Stimulated activated CD4-positive, alpha-beta T cell treated with anti-CD3 and anti-CD28 coated beads, Interleukin-12 subunit alpha, Interleukin-12 subunit beta, amount 100 ng/mL, for 48 hours (primary cell): ENCODE results near the gene PTRH1.

Source experiments
- DNase-seq, 3 donors: peaks; one replicate each; pipeline ENCODE4 v3.0.0-alpha.2; 2020; ENCODE audit warnings: low read depth in 2 of 3, low spot score in 1 of 3

PTRH1 gene

DNA sequence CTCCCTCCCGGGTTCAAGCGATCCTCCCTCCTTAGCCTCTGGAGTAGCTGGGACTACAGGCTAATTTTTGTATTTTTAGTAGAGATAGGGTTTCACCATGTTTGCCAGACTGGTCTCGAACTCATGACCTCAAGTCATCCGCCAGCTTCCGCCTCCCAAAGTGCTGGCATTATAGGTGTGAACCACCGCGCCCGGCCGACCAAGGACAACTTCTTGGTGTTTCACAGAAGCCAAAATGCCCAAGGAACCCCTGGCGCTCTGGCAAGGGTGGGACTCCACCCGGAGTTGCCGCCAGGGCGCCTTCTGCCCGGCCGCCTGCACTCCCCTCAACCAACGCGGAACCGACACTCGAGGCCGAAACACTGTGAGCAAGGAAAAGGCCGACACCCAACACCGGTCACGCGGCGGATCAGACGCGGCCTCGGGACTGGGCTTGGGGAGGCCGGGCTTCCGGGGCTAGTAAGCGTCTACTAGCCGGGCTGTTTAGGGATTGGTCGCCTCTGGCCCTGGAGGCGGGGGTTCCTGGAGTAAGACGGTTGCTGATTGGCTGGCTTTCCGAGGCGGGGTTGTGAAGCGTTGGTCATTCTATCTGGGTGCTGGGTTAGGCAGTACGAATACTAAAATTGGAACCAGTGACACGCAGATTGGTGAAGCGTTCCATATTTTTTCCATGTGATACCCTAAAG lies 16.3 kb downstream of the PTRH1 start:
- DNase-seq: peak; percentile 82 to 87 (median 84)

DNA sequence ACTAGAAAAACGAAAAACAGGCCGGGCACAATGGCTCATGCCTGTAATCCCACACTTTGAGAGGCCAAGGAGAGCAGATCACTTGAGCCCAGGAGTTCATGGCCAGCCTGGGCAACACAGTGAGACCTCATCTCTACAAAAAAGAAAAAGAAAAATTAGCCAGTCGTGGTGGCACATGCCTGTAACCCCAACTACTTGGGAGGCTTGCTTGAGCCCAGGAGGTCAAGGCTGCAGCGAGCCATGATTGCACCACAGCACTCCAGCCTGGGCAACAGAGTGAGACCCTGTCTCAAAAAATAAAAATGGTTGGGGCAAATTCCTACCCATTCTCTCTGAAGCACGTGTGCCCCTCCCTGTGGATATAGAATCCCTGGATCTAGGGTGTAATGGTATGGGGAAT lies 17.1 kb downstream of the PTRH1 start:
- no peak for DNase-seq

DNA sequence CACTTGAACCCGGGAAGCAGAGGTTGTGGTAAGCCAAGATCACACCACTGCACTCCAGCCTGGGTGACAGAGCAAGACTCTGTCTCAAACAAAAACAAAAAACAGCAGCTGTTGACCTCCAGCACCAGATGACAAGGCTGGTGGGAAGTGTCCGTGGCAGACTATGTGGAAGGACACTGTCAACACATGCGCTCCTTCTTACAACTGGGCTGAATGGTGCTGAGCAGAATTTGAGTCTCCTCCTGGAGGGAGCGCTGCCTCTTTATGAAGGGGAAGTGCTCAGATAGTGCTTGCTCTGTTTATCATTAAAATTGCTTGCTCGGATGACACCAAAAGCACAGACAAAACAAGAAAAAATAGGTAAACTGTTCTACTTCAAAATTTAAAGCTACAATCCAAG lies 17.9 kb downstream of the PTRH1 start:
- DNase-seq: no peak

DNA sequence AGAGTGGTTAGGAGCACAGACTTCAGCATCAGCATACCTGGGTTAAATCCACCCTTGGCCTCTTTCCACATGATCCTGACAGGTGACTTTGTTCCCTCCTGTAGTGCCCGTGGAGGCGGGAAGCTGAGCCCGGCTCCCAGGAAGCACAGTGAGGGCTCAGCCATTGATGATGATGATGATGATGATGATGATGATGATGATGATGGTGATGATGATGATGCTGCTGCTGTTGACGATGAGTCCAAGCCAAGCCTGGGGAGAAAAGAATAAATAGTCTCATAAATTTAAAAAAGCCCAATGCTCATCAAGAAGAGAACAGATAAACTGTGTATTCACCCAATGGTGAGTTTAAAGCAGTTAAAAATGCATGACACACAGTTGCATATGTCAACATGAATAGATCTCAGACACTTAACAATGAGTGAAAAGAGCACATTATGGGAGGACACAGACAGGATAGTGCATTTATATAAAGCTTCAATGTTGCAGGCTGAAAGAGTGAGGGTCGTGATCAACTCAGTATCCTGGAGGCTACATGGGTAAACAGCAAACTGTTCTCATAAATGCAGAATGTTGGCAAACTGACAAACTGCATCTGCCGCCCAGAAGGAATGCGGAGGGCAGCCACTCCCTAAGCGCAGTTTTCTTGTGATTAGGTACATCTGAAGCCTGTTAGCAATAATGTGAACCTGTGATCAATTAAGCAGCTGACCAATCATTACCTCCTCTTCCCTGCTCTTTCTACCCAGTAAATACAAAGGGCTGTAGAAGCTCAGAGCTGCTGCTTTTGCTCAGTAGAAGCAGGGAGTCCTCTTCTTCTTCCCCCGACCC lies 20.4 kb downstream of the PTRH1 start:
- no peak for DNase-seq

DNA sequence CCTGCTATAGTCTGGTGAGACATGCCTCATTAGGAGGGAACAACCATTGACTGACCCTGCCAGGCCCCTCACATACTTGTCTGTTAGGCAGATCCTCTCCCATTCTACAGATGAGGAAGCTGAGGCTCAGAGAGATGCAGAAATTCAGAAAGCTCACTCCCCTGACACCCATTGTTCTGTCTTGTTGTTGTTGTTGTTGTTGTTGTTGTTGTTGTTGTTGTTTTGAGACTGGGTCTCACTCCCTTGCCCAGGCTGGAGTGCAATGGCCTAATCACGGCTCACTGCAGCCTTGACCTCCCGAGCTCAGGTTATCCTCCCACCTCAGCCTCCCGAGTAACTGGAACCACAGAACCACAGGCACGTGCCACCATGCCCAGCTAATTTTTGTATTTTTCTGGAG lies 21.8 kb downstream of the PTRH1 start:
- DNase-seq: no peak

DNA sequence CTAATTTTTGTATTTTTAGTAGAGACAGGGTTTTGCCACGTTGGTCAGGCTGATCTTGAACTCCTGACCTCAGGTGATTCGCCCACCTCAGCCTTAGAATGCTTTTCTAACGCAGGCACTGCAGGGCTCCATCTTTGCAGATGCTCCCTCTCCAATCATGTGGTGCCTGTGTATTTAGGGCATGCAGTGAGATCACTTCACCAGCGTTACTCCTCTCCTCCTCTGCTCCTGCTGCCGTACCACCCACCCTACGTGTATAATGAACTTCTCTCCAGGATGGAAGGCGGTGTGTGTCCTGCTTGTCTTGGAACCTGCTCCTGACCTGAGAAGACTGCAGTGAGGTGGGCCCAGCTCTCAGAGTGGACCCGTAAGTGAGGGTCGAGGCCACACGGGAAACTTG lies 22.3 kb downstream of the PTRH1 start:
- DNase-seq: no peak

DNA sequence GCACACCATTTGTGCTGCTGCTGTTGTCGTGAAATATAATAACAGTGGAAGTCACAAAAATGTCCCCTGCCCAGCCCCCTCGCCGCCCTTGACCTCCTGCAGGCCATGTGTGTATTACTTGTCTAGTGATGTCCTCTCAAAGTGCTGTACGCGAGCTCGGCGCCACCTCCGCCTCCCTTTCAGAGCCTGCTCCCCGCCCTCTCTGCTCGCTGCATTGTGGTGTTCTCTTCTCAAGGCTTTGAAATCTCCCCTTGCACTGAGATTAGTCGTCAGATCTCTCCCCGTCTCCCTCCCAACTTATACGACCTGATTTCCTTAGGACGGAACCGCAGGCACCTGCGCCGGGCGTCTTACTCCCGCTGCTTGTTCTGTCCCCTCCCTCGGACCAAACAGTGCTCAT lies 23.4 kb downstream of the PTRH1 start:
- no peak for DNase-seq

DNA sequence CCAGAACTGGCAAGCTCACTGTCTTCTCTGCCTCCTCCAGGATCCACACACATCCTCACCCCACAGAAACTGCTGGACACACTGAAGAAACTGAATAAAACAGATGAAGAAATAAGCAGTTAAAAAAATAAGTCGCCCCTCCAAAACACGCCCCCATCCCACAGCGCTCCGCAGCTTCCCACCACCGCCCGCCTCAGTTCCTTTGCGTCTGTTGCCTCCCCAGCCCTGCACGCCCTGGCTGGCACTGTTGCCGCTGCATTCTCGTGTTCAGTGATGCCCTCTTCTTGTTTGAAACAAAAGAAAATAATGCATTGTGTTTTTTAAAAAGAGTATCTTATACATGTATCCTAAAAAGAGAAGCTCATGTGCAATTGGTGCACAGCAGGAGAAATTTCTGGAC lies 24.7 kb downstream of the PTRH1 start:
- DNase-seq: no peak

DNA sequence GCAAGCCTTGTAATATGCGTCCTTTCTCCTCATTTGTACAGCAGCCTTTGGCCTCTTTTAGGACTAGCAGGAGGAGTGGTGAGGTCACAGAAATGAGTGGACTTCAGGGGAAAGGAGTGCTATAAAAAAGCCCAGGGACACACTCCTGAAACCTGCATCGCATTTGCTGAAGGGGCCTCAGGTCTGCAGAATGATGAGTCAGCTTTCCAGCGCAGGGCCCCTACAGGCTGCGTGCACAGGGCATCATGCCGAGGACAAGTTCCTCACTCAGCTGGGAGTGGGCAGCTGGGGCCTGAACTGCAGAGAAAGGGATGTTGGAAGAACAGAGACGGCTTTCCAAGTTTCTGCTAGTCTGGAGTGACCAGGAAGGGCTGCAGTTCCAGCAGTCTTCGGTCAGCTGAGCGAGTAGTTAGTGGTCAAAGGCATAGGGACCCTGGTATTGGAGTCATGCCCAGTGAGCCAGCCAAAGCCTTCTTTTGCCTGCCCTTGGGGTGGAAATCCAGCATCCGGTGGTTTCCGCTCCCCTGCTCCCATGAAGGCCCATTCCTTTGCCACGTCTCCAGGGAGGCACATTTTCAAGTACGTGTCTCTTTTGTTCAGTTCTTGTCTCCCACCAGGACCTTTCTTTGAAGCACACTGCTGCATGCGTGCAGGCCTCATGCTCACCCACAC lies 26.0 kb downstream of the PTRH1 start:
- no peak for DNase-seq

DNA sequence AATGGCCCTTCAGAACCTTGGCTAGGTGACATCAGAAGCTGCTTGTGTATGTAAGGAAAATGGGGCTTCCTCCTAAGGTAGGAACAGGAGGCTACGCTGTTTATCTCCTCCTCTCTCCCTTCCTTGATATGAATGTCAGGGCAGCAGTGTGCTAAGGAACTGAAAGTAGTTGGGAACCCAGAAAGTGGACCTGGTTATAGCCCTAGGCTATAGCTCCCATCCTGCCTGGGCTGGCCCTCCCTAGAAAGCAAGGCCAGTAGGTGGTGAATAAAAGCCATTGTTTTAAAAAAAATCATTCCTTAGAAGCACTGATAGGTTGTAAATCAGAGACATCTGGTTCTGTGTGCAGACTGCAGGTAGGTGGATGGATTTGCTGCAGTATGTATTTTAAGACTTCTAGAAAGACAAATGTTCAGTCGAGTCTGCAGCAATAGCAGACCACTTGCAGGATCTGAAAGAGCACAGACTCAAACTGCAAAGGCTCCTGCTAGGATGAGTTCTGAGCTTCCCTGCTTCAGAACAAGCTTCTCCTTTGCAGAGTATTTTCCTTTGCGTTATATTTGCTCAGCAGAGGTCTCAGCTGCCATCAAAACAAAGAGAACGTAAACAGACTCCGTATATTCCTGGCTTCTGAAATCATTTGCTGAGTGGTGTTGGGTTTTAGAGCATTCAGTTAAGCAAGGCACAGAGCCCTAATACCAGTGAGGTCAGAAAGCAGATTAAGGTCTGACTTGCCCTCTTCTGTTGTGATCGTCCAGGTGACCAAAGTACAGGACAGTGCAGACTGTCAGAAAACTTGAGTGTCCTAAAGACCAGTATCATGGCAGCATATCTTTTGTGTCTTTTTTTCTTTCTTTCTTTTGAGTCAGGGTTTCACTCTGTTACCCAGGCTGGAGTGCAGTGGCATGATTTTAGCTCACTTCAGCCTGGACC lies 28.7 kb downstream of the PTRH1 start:
- DNase-seq: no peak

DNA sequence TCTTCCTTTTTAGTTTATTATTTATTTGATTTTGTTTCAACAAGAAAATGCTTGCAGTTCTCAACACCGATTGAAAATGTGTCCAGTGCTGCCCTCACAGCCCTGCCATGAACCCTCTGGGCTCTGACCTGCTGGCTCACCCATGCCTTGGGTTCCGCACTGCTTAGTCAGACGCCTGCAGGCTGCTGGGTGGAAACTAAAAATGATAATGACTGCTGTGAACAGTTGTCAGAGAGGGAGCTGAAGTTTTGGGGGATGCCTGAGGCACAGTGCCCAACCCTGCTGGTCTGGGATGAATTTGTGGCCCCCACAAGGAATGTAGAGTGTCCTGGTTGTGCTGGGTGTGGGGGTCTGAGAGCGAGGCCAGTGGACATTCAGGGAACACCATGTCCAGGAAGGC lies 30.9 kb downstream of the PTRH1 start:
- no peak for DNase-seq

DNA sequence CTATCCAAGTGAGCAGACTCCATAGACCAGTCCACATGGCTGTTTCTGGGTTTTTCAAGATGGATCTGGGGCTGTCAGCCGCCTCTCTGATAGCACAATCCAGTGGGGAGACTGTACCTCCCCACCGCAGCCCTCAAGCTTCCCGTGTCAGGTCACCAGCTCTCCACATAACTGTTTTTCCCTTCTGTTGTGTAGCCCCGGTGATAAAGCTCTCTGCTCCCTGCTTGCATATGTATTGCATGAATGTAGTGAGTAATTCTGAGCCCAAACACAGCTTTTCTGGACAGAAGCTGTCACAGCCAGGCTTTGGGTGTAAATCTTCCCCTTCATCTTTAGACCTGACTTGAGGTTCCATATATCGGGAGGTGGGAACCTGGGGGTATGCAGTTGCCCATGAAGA lies 31.7 kb downstream of the PTRH1 start:
- DNase-seq: no peak

DNA sequence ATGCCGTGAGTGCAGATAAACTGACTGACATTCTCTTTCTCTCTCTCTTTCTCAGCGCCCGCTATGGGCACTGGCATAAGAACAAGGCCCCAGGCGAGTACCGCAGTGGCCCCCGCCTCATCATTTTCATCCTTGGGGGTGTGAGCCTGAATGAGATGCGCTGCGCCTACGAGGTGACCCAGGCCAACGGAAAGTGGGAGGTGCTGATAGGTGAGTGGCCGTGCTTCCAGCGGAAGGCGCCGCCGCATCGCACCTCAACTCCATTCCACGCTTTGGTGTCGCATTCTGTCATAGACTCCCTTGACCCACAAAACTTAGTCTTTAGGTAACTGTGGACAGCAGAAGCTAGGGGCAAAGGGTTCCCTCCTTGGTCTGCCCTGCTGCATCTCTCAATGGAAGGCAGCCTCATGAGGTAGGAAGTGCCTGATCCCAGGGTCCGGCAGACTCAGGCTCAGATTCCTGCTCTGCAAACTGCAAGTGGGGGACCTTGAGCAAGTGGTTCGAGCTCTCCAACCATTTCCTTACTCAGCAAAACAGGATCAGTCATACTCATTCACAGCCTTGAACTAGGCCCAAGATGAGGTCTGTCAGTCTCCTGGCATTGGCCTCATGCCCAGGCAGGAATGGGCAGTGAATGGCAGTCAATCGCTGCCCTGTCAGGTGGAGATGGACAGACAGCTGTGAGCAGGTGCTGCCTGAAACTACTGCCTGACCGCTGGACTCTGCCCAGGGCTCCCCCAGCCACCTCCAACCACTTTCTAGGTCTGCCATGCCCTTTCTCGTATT lies 32.9 kb downstream of the PTRH1 start:
- no peak for DNase-seq

DNA sequence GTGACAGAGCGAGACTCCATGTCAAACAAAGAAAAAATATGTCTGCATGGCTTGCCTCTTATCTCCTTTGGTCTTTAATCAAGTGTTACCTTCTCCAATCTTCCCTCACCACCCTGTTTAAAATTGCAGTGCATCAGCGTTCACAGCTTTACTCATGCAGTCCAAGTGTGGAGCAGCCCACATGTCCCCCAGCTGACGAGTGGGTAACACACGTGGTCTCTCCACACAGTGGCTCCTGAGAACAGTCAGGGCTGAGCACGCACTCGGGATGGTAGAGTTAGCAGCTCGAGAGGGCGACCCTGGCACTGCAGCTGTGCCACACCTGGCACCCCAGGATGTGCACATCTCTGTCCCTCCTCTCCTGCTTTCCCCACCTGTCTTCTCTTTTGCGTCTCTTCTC lies 34.6 kb downstream of the PTRH1 start:
- no peak for DNase-seq

DNA sequence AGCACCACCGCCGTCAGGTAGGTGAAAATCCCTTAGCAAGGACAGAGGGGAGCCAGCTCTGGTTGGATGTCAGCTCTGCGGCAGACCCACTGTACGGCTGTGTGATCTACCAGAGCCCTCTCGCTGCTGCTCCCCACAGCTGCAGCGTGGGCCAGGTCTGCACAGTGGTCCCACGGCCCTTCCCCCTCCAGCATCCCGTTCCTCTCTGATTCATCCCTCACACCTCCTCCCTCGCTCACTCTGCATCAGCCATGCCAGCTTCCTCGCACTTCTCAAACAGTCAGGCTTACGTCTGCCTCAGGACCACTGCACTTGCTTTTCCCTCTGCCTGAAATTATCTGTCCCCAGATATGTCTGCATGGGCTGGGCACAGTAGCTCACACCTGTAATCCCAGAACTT lies 35.2 kb downstream of the PTRH1 start:
- DNase-seq: no peak

DNA sequence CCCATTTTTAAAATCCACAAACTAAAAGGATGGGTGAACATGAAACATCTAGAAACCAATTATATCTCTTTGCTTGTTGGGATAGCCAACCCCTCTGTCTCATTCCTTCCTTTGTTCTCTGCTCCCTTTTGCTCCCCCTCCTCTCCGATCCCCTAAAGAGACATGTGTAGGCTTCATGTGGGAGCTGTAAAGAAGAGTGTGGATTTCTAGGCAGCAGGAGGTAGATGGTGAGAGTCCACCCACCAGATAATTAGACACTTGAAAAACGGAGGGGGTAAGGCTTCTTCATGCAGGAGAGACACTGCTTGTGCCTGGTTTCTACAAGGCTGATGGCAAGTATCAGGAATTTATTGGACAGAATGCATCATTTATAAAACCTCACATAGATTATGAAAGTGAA lies 36.0 kb downstream of the PTRH1 start:
- DNase-seq: no peak

DNA sequence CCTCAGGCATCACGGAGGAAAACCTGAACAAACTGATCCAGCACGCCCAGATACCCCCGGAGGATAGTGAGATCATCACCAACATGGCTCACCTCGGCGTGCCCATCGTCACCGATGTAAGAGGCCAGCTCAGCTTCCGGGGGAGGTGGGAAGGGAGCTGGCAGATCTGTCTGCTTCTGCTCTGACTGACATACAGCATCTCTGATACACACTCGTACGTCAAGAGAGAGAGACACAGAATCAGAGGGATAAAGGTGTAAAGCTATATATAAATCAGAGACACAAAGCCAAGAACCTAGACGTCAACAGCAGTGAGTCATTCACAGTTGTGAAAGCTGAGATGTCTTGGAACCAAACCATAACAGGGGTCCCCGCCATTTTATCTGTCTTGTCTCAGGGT lies 38.8 kb downstream of the PTRH1 start:
- DNase-seq: no peak

DNA sequence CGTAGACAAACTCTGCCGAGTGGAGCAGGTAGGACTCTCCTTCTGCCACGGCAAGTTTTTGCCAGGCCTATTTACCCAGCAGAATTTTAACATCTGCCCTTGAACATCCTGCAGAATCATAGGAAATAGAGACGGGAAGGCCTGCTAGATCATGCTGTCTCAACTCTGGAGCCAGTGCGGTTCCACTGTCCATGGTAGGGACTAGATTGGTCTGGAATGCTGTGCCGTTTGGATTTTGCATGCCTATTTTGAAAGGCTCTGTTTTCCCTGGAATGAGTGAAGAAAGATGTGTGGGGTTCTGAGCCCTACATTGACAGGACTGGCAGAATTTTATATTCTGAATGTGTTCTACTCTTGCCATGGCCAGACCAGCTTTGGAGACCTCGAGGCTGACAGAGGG lies 42.2 kb downstream of the PTRH1 start:
- no peak for DNase-seq

DNA sequence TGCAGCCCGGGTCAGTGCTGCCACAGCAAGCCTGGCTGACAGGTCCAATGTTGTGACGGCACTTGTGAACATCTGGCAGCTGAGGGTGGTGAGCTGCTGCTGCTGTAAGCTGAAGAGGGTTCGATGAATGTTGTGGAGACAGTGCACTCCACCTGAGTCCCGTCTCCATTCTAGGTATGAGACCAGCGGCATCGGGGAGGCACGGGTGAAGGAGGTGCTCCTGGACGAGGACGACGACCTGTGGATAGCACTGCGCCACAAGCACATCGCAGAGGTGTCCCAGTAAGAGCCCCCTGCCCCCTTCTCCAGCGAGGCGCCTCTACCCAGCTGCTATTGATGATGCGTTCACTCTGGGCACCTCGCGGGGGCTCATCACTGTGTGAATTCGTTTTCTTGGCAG lies 47.6 kb downstream of the PTRH1 start:
- DNase-seq: no peak

DNA sequence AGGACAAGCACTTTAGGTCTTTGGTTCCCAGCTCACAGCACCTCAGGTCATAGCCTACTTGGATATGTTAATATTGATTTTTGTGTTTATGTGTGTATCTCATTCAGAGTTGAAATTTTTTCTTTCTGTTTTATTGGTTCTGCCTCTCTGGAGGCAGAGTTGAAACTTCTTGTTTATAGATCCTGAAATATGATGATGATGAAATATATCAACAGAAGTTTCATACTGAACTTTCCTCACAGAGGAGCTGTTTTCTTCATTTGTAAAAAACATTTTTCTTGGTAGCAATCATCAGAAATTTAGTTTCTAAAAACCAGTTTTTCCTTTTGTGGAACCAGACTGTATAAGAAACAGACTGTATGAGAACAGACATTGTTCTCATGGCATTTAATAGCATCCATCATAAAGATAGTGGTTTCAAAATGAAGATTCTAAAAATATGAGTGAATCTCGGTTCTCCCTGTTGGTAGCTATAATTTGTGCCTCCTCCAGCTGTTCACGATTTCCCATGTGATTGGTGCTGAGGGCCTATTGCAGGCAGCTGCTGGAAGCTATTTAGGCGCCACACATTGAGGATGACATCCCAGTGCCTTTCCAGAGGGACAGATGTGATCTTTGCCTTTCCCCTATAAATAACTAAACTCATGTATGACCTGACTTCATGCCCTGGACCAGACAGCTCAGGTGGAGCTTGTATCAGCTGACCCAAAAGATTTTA lies 48.2 kb downstream of the PTRH1 start:
- DNase-seq: no peak
